ENCODE measurements around the gene TC2N.
"Not testable (repeated sequence)": the region's sequence is repeated elsewhere in the genome, so short reads cannot be mapped to it uniquely, and the experiment has no call there.

The TC2N gene

DNA sequence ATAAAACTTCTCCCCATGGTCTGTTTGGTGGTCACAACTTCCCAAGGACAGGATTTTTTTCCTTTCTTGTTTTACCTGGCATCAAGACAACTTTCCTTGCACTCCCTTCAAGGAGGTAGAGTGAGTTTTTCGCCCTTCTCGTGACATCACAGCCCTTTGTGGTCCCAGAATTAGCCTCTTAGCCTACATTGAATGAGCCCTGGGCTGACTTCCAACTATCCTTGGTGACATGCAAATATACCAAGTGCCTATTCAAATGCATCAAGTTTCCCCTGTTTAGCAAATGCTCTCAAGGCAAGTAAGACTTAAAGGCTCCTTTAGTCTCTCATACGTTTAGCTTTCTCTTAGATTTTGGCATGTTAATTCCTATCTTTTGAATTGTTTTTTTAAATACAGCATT, 36.6 kb downstream of the TC2N start:
- peak; percentile 3 for DNase-seq

DNA sequence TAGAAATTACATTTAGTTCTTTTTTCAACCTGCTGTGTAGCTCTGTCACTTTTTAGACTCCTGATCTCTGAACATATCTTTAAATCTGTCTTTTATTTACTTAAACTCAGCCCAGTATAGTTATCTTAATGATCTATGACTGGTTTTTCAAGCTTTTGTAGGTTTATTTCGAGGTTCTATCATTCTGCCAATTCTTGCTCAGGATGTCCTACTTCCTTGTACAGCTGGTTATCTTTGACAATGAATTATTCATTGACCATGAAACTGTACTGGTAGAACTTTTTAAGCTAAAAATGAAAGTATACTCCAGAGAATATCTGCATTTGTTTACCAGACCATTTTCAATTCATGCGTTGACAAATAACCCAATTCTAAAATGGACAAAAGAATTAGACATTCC, 37.8 kb downstream of the TC2N start:
- DNase-seq: no peak

DNA sequence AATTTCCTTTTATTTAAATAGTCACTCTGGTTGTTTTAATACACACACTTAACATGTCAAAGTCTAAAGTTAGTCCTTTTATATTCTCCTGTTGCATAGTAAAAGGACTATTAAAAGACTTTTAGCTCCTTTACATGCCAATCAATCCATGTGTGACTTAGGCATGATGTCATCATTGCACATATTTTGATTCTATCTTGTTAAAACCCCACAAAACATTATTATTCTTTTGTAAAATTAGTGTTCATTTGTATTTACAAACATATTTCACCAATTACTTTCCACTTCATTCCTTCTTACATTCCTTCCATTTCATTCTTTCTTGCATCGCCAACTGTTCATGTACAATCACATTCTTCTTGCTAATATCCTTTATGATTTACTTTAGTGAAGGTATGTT, 39.6 kb downstream of the TC2N start:
- no peak for DNase-seq

DNA sequence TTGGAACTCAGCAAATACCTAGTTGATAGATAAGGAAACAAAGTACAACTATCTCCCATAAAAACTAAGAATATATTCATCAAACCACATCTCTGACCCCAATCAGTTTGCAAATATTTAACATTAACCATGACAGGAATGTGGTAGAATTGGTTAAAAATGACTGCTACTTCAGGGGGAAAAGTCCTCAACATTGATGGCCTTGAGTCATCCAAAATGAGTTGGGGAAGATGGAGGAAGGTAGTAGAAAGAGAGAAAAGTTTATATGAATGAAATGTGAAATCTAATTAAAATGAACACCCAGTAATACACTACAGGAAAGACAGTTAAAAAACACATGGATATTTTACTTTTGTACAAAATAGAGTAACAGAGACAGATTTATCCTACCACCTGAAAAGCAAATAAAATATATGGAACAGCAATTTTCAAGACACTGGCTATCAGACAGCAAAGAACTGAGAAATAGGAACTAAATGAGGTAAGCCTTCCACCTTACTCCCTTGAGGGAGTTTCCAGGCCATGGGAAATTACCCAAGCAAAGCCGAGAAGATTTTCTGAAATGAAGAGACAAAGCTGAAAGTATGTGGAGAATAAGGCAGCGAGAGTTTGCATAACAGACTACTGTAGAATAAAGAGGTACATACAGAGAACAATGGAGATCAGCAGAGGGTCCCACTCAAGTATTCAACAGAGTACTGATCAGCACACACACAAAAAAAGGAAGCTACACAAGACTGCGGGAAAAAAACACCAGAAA, 49.6 kb downstream of the TC2N start:
- DNase-seq: no peak

DNA sequence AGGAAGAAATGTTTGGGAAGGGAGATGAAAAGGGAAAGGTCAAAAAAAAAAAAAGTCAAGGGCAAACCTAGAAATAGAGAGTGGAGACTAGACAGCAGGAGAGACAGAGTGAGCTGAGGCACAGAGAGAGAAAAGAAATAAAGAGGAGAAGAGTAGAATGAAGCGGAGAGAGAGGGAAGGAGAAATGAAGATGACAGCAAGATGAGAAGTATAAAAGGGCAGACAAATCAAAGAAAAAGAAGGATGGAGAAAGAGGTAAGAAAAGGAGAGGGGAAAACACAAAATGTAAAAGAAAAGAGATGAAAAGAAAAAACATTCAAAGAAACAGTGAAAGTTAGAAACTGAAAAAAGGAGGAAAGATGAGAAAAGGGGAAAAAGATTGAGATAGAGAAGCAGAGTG, 53.0 kb downstream of the TC2N start:
- DNase-seq: no peak

DNA sequence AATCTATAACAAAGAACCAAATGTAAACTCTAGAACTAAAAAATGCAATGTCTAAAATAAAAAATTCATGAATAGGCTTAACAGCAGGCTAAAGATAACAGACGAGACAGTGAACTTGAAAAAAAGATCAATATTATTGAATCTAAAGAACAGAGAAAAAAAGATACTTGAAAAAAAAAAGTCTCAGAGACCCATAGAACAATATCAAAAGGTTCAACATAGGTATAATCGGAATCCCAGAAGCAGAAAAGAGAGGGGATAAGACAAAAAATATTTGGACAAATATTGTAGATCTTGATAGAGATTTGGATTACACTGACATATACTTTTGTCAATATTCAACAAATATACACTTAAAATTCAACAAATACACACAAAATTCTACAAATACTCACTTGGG, 56.6 kb downstream of the TC2N start:
- no peak for DNase-seq

DNA sequence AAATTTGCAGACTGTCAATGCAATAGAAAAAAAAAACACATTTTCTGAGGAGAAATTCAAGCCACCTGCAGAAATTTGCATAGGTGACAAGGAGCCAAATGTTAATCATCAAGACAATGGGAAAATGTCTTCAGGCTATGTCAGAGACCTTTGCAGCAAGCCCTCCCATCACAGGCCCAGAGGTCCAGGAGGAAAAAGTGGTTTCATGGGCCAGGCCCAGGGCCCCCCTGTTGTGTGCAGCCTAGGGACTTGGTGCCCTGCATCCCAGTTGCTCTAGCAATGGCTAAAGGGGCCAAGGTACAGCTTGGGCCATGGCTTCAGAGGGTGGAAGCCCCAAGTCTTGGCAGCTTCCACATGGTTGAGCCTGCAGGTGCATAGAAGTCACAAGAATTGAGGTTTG, 60.6 kb downstream of the TC2N start:
- DNase-seq: no peak

DNA sequence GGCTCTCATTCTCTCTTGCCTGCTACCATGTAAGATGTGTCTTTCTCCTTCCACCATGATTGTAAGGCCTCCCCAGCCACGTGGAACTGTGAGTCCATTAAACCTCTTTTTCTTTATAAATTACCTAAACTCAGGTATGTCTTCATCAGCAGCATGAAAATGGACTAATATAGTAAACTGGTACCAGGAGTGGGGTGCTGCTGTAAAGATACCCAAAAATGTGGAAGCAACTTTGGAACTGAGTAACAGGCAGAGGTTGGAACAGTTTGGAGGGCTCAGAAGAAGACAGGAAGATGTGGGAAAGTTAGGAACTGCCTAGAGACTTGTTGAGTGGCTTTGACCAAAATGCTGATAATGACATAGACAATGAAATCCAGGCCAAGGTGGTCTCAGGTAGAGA, 61.2 kb downstream of the TC2N start:
- not testable (repeated sequence) for DNase-seq

DNA sequence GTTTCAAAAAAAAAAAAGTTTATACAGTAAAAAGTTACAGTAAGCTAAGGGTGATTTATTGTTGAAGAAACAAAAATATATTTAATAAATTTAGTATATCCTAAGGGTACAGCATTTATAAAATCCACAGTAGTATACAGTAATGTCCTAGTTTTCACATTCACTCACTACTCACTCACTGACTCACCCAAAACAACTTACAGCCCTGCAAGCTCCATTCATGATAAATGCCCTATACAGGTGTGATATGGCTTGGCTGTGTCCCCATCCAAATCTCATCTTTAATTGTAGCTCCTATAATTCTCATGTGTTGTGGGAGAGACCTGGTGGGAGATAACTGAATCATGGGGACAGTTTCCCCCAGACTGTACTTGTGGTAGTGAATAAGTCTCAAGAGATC, 61.7 kb downstream of the TC2N start:
- DNase-seq: no peak

DNA sequence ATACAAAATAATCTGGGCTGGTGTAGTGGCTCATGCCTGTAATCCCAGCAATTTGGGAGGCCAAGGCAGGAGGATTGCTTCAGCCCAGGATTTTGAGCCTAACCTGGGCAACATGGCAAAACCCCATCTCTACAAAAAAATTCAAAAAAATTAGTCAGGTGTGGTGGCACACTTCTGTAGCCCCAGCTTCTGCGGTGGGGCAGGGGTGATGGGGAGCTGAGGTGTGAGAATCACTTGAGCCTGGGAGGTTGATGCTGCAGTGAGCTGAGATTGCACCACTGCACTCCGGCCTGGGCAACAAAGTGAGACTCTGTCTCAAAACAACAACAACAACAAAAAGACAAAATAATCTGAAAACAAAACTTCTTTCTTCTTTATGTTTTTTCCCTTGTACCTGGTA, 66.0 kb downstream of the TC2N start:
- DNase-seq: no peak

DNA sequence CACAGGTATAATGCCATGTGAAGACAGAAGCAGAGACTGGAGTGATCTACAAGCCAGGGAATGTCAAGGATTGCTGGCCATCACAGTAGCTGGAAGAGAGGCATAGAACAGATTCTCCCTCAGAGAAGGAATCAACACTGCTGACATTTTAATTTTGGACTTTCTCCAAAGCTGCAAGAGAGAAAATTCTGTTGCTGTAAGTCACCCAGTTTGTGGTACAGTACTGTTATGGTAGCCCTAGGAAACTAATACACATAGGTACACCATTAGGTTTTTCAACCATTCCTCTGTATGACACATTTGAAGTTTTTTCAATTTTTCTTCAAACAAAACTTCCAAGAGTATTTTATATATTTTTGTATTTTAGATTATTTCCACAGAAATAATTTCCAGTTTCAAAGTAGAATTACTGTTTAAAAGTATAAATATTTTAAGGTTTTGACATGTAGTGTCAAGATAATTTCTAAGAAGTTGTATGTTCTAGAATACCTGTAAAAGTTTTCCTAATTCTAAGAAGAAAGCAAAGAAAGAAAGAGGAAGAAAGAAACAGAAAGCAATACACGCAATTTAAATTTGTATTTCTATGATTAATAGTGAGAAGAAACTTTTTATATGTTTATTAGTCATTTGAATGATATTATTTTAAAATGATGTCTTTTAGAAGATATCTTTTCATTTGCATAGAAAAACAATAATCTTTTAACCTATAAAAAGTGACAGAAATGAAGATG, 70.6 kb downstream of the TC2N start:
- no peak for DNase-seq

DNA sequence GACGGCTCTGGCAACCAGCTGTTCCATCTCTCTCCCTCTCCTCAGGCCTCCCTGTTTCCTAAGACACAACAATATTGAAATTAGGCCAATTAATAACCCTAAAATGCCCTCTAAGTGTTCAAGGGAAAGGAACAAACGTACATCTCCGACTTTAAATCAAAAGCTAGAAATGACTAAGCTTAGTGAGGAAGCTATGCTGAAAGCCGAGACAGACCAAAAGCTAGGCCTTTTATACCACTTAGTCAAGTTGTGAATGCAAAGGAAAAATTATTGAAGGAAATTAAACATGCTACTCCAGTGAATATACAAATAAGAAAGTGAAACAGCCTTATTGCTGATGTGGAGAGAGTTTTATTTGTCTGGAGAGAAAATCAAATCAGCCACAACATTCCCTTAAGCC, 73.6 kb downstream of the TC2N start:
- DNase-seq: no peak

DNA sequence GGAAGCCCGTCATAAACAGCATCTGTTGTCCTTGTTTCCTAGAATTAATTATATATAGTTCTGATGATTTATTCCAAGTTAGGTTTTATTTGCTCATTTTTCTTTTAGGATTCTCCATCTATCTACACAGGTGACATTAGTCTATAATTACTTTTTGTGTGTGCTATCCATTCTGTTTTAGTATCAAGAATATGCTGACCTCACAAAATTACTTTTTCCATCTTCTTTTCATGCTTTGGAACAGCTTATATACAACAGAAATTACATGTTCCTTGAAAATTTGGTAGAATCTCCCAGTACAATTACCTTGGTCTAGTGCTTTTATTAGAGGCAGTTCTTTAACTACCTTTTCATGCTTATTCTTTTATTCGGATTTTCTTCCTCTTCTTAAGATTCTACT, 81.1 kb downstream of the TC2N start:
- DNase-seq: no peak

DNA sequence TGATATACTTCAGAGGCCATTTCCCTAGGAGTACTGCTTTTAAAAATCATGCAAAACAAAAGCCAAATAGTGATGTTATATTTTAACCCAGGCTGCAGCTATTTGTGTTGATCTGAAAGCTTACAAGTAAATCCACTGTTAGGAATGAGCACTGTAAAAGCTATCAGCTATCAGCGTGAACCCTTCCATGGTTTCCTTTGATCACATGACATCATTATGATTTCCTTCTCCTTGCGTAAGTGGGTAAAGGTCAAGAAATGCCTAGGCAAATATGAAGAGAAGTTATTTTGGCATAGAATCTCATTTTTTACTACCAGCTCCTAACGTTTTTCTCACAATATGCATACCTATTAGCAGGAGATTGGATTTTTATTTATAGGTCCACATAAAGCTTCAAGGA, 86.9 kb downstream of the TC2N start:
- no peak for DNase-seq

DNA sequence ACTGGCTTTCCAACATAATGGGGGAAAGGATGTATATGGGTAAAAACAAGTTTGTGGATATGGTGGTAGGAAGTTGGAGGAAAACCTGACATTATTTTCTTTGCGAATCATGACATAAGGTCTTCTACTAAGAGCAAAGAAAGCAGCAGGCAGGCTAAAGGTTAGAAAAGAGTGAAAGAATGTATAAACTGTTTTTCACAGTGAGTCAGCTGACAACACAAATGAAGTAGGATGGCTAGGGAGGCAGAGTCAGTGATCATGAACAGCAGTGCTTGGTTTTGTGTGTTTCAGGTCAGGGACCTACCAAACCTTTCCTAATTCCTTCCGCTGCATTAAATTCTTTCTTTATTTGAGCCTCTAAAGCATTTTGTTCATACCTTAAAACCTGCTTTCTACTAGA, 89.1 kb downstream of the TC2N start:
- no peak for DNase-seq

DNA sequence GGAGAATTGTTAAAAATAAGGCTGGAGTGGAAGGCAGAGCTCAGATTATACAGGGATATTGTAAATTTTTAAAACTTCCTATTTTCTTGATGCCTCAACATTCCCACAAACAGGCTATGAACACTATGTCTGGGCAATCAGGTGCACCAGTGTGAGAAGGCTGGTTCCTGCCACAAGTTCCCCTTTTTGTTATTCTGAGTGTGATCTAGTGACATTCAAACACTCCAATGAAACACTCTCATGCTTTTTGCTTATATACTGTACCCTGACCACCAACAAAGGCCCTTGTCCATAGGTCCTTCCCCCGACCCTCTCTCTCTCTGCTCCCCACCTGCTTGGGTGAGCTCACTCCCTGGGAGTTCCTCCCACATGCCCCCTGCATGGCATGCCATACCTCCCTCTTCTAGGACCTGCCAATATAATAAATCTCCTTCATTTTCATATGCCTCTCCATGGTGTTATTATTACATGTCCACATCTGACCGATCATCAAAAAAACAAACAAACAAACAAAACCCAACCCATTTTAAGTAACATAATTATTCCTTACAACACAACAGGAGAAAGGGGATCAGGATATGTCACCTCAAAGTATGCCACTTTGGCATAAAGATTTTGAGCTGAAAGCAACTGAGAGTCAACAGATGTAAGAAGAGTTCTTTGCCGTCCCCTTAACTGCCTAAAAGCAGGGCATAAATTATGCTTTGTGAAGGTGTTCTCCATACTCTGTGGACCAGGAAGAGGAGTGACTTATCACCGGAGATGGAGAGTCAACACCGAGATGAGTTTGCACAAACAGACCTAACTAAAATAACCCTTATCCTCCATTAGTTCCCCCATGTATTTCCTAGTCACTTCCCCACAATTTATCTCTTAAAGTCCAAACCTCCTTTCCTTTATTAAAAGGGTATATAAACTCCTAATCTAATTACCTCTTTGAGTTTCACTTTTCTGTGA, 92.9 kb downstream of the TC2N start:
- no peak for DNase-seq

DNA sequence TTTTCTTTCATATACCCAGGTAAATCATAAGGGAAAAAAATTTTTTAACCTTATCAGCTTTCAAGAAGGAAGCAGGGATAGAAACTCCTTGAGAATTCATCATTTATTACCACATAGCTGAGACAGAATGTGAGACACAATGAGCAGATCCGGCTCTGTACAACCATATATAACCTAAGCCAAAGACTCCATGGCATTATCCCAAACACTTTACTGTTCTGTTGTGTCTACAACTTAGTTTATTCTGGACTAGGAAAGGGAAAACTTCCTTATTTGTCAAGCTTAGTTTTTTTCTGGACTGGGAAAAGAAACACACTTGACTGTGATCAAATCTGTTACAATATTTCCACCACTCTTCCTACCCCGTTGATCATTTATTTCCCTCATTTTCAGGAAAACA, 97.2 kb downstream of the TC2N start:
- no peak for DNase-seq

DNA sequence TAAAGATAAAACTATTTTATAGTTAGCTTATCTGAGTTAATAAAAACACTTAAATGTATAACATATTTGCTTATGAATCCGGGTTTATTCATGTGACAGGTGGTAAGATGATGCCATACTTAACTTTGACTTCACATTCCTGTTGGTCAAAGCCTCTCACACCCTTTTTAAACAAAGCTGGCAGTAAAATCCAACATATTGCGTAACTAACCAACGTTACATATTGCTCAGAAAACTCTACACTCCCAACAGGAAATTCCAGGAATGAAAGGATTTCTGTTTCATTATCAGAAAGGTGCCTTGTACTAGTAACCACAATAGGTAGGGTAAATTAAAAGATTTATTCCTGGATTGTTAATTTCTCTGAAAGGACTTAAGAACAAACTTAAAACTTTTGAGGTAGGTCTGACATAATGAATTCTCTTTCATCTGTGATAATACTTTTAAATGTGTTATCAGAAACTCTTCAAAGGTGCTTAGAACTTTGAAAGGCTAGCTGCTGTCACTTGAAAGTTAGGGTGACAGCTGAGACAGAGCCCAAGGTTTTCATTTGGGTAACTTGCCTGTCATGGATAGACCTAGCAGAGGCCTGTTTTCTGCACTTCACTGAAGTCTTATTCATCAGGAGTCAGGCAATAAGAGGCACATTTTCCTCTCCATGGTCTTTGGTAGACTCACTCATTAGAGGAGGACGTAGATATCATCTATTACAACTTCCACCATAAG, 111.6 kb downstream of the TC2N start:
- DNase-seq: no peak

DNA sequence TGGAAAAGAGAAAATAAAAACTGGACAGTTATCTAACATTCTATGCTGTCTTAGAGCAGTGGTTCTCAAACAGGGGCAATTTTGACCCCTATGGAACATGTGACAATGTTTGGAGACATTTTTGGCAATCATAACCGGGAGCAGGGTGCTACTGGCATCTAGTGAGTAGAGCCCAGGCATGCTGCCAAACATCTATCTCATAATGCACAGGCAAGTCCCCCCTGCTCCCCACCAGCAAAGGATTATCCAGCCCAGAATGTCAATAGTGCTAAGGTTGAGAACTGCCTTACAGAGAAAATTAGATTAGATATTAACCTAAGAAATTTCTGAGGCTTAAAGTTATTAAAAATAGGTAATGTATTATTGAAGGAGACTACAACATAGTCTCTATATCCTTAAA, 112.5 kb downstream of the TC2N start:
- no peak for DNase-seq

DNA sequence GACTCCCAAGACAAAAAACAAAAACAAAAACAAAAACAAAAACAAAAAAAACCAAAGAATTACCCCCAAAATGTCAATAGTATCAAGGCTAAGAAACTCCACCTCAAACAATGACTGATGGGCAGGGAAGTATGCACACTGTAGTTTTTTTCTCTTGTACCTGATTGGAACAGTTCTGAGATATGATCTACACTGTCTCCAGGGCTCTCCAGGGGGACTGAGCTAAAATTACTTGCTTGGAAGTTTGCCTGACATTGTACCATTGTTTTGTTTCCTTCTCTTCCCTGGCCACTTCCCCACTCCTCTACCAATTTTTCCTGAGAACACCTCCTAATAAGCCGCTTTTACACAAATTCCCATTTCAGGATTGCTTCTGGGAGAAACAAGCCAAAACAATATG, 113.2 kb downstream of the TC2N start:
- DNase-seq: no peak

DNA sequence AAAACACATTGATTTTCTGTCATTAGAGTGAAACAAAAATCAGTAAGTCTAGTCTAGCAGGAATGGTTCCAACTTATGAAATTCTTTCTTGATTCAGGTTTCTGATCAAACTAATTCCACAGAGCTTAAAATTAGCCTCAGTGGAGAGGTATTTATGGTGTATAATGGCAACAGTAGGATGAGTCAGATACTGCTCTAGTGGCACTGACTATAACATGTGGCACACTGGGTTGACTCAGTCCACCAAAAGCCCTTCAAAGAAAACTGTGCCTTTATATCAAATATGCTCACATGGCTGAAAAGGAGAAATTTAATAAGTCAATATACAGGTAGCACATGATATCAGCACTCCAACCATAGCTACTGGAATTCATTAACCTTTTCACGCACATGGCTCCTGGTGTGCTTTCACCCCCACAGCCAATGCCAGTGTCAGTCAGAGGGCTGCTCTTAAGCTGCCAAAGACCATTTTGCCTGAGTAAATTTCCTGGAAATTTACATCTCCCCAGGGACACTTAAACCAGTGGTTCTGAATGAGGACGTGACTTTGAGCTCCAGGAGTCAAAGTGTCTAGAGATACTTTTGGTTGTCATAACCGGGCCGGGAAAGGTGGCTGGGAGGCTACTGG, 113.7 kb downstream of the TC2N start:
- no peak for DNase-seq

DNA sequence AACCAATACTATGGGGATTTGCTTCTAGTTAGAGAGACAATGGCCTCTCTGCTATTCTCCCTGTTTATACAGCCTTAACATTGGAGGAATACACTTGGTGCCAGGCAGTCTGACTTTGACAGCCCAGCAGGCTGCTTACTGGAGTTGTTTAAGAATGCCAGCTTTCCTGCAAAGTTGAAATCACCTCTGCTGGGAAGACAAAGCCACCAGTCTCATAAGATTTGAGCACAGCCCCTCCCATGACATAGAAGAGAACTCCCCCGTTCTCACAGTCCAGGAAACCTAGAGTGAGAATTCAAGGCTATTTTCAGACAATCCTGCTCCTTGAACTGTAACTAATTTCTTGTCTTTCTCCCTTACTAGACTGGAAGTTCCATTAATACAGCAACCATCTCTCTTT, 114.4 kb downstream of the TC2N start:
- DNase-seq: no peak

DNA sequence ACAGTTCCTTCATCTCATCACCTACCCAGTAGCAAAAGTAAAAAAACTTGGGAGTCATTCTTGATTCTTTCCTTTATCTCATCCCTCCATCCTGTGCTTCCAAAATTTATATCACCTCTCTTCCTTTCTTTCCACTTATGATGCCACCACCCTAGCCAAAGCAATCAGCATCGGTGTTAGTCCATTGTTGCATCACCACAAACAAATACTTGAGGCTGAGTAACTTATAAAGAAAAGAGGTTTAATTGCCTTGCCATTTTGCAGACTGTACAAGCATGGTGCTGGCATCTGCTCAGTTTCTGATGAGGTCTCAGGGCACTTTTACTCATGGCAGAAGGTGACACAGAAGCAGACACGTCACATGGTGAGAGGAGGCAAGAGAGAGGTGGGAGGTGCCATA, 115.6 kb downstream of the TC2N start:
- no peak for DNase-seq

All from NCI-H774 (cell line).